GM18951 (cell line): Measurements from ENCODE around the gene DRD2.

Experiments
- POLR2A ChIP-seq: IDR thresholded peaks from 4 replicates; pipeline ENCODE4 v1.6.1; 2011; ENCODE audit warnings: mild to moderate bottlenecking; ENCODE audit not compliant: insufficient read length, insufficient read depth; ENCODE audit errors: extremely low read depth
- in situ Hi-C: fragments of 300-500 bp; cut with MboI; formaldehyde crosslinking; loops from one replicate; pipeline ENCODE4 v1.12.0; 2022; ENCODE audit warnings: low sequenced_read_pairs, mixed read lengths, inconsistent platforms; ENCODE audit not compliant: unreplicated experiment

Gene DRD2

GRCh38 chr11:113397212-113397611 is 78.0 kb downstream of the DRD2 start:
- in situ Hi-C loops: no loop called here
- no peak for TF ChIP-seq POLR2A

DNA sequence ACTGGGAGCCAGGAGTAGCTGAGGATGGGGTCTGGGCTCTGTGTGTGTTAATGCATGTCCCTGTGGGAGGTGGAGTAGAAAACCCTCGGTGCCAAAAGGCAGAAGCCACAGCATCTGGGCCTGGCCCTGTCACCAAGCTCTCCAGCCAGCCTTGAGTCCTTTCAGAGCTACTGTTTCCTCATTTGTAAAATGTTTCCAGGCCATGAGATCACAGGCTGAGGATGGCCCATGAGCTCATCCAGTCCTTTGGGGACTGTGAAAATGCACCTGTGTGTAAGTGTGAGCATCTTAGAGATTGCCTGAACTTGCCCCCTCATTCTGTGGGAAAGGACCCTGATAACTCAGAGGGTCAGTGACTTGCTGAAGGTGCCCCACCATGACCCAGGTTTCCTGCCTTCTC is 78.5 kb downstream of the DRD2 start:
- in situ Hi-C loops: no loop called here
- TF ChIP-seq POLR2A: no peak

DNA sequence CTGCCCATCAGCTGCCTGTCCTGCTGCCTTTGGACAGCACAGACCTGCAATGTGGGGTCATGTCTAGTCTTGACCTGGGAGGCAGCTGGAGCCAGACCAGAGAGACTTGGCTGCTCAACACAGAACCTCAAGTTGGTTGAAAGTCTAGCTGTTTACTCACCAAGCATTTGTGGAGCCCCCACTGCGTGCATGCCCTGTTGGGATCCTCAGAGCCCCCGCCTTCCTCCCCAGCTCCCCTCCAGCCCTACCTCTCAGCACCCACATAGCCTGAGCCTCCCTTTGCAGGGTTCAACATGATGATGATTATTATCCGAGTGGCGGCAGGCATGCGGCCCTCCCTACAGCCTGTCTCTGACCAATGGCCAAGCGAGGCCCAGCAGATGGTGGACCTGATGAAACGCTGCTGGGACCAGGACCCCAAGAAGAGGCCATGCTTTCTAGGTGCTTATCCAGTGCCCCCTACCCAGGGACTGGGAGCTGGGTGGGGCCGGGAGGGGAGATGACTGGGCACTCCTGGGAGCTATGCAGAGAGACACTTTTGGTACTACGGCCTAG is 79.3 kb downstream of the DRD2 start:
- in situ Hi-C loops: no loop called here
- no peak for TF ChIP-seq POLR2A

- no peak for TF ChIP-seq POLR2A
- in situ Hi-C loops: no loop called here
Observed at GRCh38 chr11:113394919-113395318, 80.3 kb downstream of the DRD2 start.

GRCh38 chr11:113393501-113393985 is 81.7 kb downstream of the DRD2 start:
- no peak for TF ChIP-seq POLR2A
- in situ Hi-C loops: no loop called here

DNA sequence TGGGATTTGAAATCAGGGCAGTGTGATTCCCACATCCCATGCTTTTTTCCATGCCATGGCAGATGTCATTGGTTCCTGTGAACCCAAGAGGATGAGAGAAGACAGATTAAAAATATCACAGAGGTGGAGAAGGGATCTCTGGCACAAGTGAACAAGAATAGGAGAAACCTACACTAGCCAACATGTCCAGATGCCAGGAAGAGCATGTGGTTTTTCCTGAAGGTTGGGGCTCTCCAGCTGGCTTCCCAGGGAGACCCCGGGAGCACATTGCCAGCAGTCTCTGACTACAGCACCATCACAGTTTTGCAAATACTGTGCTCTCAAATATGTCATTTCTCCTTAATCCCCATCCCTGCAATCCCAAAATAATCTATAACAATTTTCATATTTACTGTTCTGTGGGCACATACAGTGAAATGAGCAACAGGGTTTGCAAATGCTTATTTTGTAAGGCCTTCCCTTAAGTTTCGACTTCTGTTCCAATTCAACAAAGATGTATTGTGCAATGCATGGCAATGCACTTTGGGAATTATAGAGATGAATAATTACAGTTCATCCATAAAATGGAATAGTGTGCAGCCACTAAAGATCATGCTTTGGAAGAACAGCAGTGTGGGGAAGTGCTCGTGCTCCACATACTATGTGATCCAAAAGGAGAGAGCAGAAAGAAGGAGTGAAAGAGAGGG is 82.8 kb downstream of the DRD2 start:
- TF ChIP-seq POLR2A: no peak
- in situ Hi-C loops: no loop called here

GRCh38 chr11:113389272-113389671 is 85.9 kb downstream of the DRD2 start:
- no peak for TF ChIP-seq POLR2A
- in situ Hi-C loops: no loop called here

DNA sequence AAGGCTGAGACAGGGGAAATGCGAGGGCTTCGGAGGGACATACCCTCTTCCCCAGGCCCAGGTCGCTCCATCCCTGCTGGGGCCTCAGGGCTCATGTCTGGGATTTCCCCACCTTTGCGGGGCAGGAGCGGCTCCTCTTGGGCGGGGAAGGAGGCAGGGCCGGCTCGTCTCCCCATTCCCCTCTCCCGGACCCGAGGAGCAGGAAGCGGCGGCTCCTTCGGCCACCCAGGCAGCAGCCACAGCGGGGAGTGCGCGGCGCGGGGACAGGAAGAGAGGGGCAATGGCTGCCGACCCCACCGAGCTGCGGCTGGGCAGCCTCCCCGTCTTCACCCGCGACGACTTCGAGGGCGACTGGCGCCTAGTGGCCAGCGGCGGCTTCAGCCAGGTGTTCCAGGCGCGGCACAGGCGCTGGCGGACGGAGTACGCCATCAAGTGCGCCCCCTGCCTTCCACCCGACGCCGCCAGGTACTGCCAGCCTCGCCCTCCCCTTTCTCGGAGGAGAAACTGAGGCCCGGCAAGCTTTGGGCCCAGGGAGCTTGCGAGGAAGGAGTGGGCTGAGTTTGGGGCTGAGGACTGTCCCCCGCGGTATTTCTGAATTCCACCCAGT is 87.5 kb downstream of the DRD2 start, which contains the start of gene ANKK1:
TSS of gene ANKK1 (plus strand) at position 175 of the 607 bp plus-strand sequence. CDS start at position 281, 106 bp downstream.
- in situ Hi-C loops: no loop called here
- TF ChIP-seq POLR2A: no peak

DNA sequence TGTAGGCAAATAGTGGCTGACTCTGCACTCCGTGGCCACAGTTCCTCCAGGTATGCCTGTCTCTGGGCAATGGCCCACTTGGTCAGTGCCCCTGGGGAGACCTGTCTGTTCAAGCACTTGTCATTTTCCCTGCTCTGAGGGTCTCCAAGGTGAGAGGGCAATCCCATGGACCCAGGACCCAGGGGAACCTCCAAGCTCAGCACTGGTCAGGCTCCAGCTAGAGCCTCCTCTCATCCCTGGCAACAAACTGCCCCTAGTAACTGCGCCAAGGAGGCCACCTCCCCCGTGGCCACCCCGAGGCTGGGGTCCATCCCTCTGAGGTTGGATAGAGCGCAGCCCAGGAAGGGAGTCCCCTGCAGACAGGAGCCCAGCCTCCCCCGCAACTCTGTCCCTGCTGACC is 88.3 kb downstream of the DRD2 start:
- no peak for TF ChIP-seq POLR2A
- in situ Hi-C loops: no loop called here

- TF ChIP-seq POLR2A: no peak
- in situ Hi-C loops: no loop called here
Observed at GRCh38 chr11:113385749-113386148, 89.4 kb downstream of the DRD2 start.

- in situ Hi-C loops: no loop called here
- no peak for TF ChIP-seq POLR2A
Observed at GRCh38 chr11:113384551-113384950, 90.6 kb downstream of the DRD2 start.

- in situ Hi-C loops: no loop called here
- TF ChIP-seq POLR2A: no peak
Observed at GRCh38 chr11:113382121-113382520, 93.1 kb downstream of the DRD2 start.

GRCh38 chr11:113378692-113379091 is 96.5 kb downstream of the DRD2 start:
- in situ Hi-C loops: no loop called here
- TF ChIP-seq POLR2A: no peak

DNA sequence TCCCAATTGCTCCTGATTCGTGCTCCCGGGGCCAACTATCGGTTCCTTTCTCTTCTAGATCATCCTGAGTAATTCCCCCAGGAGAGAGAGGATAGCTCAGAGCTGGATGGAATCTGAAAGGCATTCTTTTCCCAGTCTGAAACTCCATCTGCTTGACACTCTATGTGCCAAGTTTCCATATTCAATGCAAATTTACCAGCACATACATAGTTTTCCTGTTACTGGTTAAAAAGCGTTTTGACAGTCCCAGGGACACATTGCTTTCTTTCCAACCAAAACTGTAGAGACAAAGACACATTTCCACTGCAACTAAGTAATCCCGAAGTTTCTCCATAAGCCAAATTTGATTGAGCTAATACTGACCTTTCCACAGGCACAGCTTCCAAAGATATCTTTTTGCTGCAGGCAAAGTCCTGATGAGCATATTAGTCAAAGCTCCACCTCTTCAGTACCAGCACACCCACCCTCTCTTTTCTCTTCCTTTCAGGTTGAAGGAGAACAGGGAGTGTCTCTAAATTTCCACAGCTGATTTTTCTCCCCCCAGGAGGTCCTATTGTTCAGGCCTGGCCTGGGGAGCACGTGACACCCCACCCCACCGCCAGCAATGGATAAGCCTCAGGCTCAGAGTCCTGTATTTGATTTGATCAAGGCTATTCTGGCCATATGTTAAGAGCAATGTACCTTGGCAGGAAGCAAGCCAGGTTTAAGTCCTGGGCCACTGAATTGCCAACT is 97.4 kb downstream of the DRD2 start:
- no peak for TF ChIP-seq POLR2A

DNA sequence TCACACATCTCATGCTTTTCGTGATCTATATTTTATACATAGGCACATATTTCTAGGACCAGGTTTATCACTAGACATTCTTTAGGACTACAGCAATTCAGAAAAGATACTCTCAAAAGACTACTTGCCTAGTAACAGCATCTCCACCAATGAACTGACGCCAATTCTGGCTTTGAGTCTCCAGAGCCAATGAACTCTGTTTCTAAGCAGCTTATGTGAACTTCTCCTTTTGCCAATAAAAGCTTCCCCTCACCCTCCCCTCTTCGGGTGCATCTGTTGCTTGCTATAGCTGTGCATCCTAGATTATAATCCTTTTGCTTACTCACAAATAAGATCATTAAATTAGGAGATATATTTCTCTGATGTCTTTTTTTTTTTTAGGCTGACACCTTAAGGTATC is 99.0 kb downstream of the DRD2 start:
- TF ChIP-seq POLR2A: no peak
- in situ Hi-C loops: no loop called here

More for the DNA sequence above, 97.4 kb downstream of the DRD2 start:
- in situ Hi-C loops: no loop called here
